SK-N-SH treated with all-trans-retinoic acid at 6 μM for 48 hours (cell line): ENCODE data around the gene SLAIN2.

Experiments
- ESRRG ChIP-seq: fragments of 250-450 bp; sonication (Bioruptor Pico); IDR thresholded peaks from 2 replicates; pipeline ENCODE4 v1.6.1; 2021; ENCODE audit warnings: mild to moderate bottlenecking
- ISL1 ChIP-seq: fragments of 250-450 bp; sonication (Bioruptor Pico); IDR thresholded peaks from 2 replicates; pipeline ENCODE4 v2.1.2; 2022; ENCODE audit warnings: mild to moderate bottlenecking, moderate library complexity
- OSR1 ChIP-seq: fragments of 250-450 bp; sonication (Bioruptor Pico); IDR thresholded peaks from 2 replicates; pipeline ENCODE4 v1.8.0; 2022; ENCODE audit warnings: moderate library complexity, mild to moderate bottlenecking, inconsistent platforms
- PPARA ChIP-seq: fragments of 250-450 bp; sonication (Bioruptor Pico); IDR thresholded peaks from 2 replicates; pipeline ENCODE4 v1.5.0; 2020; ENCODE audit warnings: mild to moderate bottlenecking, borderline replicate concordance
- RARB ChIP-seq: fragments of 250-450 bp; sonication (Bioruptor Pico); IDR thresholded peaks from 2 replicates; pipeline ENCODE4 v1.8.0; 2021; ENCODE audit warnings: mild to moderate bottlenecking, moderate library complexity
- TCF4 ChIP-seq: fragments of 250-450 bp; sonication (Bioruptor Pico); IDR thresholded peaks from 2 replicates; pipeline ENCODE4 v1.8.0; 2021; ENCODE audit warnings: mild to moderate bottlenecking, moderate library complexity, borderline replicate concordance
- ZFP30 ChIP-seq: fragments of 450-650 bp; formaldehyde crosslinking; IDR thresholded peaks from 2 replicates; pipeline ENCODE4 v1.5.0; 2022; ENCODE audit warnings: mild to moderate bottlenecking, moderate library complexity
- ZNF565 ChIP-seq: fragments of 450-650 bp; formaldehyde crosslinking; conservative IDR thresholded peaks from 2 replicates; pipeline ENCODE4 v1.5.0; 2020; ENCODE audit warnings: low read depth, mild to moderate bottlenecking, moderate library complexity
- ZNF70 ChIP-seq: fragments of 450-650 bp; formaldehyde crosslinking; IDR thresholded peaks from 2 replicates; pipeline ENCODE4 v1.5.0; 2020; ENCODE audit warnings: mild to moderate bottlenecking, moderate library complexity
- TF ChIP-seq, protein P1 (sequence below): fragments of 250-450 bp; sonication (Bioruptor Pico); IDR thresholded peaks from 2 replicates; pipeline ENCODE4 v1.8.0; 2020; ENCODE audit warnings: mild to moderate bottlenecking, moderate library complexity, borderline replicate concordance

DNA sequence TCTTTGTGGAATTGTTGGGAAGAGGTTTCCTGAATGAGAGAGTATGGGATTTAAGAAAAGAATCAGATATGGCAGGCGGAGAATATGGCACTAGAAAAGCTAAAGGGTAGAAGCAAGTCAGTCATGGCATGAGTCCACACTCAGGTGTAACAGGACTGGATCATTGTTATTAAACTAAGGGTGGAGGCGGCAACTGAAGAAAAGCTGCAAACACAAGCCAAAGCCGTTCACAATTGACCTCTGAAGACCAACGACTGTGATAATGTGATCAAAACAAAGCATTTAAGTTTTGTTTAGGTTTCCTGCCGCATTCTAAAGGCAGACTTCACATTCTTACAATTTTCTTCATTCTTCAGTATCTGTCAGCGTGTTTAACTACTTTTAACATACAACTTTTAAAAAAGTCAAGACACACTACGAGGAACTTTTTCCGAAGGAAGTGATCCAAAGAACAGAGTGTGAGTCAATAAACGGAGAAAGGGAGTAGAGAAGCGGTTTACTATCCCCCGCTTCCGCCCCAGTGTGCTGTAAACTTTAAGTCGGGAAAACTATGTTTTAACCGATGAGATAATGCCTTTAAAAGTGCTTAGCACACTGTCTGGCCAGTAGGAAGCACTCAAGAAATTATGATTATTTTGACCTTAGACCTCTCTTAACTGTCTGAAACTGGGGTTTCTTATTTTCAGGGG is 909 bp upstream of the SLAIN2 start:
- TF ChIP-seq TCF4 (CRISPR knock-in tag): no peak
- TF ChIP-seq ESRRG (CRISPR knock-in tag): no peak
- no peak for TF ChIP-seq OSR1 (CRISPR knock-in tag)
- TF ChIP-seq, protein P1, sequence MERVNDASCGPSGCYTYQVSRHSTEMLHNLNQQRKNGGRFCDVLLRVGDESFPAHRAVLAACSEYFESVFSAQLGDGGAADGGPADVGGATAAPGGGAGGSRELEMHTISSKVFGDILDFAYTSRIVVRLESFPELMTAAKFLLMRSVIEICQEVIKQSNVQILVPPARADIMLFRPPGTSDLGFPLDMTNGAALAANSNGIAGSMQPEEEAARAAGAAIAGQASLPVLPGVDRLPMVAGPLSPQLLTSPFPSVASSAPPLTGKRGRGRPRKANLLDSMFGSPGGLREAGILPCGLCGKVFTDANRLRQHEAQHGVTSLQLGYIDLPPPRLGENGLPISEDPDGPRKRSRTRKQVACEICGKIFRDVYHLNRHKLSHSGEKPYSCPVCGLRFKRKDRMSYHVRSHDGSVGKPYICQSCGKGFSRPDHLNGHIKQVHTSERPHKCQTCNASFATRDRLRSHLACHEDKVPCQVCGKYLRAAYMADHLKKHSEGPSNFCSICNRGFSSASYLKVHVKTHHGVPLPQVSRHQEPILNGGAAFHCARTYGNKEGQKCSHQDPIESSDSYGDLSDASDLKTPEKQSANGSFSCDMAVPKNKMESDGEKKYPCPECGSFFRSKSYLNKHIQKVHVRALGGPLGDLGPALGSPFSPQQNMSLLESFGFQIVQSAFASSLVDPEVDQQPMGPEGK: no peak
- TF ChIP-seq ZFP30 (CRISPR knock-in tag): no peak
- 0 out of 2 replicates have a peak, but pooled peaks have one; percentile 13 for TF ChIP-seq ISL1 (CRISPR knock-in tag)
- TF ChIP-seq RARB: no peak
- TF ChIP-seq ZNF565 (CRISPR knock-in tag): no peak
- TF ChIP-seq ZNF70 (CRISPR knock-in tag): no peak
- no peak for TF ChIP-seq PPARA (CRISPR knock-in tag)
